Breast epithelium (tissue), 3 donors: ENCODE results near the gene GABRE.

Source experiments
- POLR2A ChIP-seq: fragments of 450-650 bp; IDR thresholded peaks from one replicate; pipeline ENCODE4 v1.6.1; 2016; ENCODE audit warnings: antibody characterized with exemption, mild to moderate bottlenecking, moderate library complexity
- POLR2AphosphoS5 ChIP-seq, 3 donors: sonication (generic); formaldehyde crosslinking; IDR thresholded peaks; one replicate each; pipeline ENCODE4 v1.6.1; 2017; ENCODE audit warnings: antibody characterized with exemption in 3 of 3
- TF ChIP-seq, protein P1 (sequence below), 3 donors: fragments of 450-650 bp; IDR thresholded peaks; one replicate each; pipeline ENCODE4 v1.5.1; 2016 to 2017; ENCODE audit warnings: antibody characterized with exemption in 3 of 3, mild to moderate bottlenecking in 3 of 3, moderate library complexity in 3 of 3

DNA sequence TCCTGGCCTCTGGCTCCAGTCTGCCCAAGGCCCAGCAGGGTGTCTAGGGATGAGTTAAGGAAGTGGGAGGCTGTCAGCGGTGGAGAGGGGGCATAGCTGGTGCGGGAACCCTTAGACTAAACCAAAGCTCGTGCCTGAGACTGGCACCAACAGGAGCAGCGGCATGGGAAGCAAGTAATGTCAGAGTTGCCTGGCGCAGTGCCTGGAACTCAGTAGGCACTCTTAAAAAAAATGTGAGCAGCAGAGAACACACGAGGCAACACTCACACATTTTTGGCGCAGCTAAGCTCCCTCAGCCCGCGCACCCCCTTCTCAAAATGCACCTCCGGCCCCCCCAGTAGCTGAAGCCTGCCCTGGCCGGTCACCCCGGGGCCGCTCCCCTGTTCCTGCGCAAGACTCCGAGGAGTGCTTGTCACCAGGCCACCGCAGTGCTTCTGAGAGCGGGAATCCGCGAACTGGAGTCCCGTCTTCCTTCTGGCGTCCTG is 583 bp downstream of the GABRE start:
- TF ChIP-seq, protein P1, sequence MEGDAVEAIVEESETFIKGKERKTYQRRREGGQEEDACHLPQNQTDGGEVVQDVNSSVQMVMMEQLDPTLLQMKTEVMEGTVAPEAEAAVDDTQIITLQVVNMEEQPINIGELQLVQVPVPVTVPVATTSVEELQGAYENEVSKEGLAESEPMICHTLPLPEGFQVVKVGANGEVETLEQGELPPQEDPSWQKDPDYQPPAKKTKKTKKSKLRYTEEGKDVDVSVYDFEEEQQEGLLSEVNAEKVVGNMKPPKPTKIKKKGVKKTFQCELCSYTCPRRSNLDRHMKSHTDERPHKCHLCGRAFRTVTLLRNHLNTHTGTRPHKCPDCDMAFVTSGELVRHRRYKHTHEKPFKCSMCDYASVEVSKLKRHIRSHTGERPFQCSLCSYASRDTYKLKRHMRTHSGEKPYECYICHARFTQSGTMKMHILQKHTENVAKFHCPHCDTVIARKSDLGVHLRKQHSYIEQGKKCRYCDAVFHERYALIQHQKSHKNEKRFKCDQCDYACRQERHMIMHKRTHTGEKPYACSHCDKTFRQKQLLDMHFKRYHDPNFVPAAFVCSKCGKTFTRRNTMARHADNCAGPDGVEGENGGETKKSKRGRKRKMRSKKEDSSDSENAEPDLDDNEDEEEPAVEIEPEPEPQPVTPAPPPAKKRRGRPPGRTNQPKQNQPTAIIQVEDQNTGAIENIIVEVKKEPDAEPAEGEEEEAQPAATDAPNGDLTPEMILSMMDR (IDR thresholded peaks at IDR 0.05), result no peak
- no peak for TF ChIP-seq POLR2AphosphoS5 (IDR thresholded peaks at IDR 0.05)
- TF ChIP-seq POLR2A, result no peak
